Bronchial epithelial cell (primary cell): ENCODE measurements around the gene SCCPDH. TPM values are rescaled to one million over a fixed set of nuclear protein-coding genes. Genes with fewer than 3 reads are reported as not detected.
"Not testable (repeated sequence)": the region's sequence is repeated elsewhere in the genome, so short reads cannot be mapped to it uniquely, and the experiment has no call there.

Experiments used
- DNase-seq: peaks from one replicate; pipeline ENCODE4 v3.0.0-alpha.2; 2010; ENCODE audit warnings: low read depth
- FAIRE-seq: peaks from 2 replicates; lab custom pipeline; 2011; peaks lifted over from hg19 to GRCh38; lab: Jason Lieb, UNC
- H3K27me3 ChIP-seq: 2 replicates; pipeline ENCODE4 v1.5.1; 2011; ENCODE audit warnings: low read length; ENCODE audit not compliant: control insufficient read depth, insufficient read depth
- H3K36me3 ChIP-seq: 2 replicates; pipeline ENCODE4 v1.5.1; 2011; ENCODE audit warnings: low read length; ENCODE audit not compliant: control insufficient read depth, insufficient read depth
- H3K4me3 ChIP-seq: 2 replicates; pipeline ENCODE4 v1.5.1; 2011; ENCODE audit warnings: mild to moderate bottlenecking, low read depth, low read length, control low read depth
- CTCF ChIP-seq: IDR thresholded peaks from 2 replicates; pipeline ENCODE4 v1.5.1; 2011; ENCODE audit warnings: mild to moderate bottlenecking, moderate library complexity, low read length, control low read depth, inconsistent platforms; ENCODE audit not compliant: insufficient read depth, severe bottlenecking
- total RNA-seq: library from RNA; depleted of rRNA; stranded (reverse); fragments of >200 nt; gene quantifications from 2 replicates; pipeline ENCODE4 v1.2.1, GENCODE V29; 2014

SCCPDH gene
- total RNA-seq, 1 donor from 2014 or later: 3.7 TPM

GRCh38 chr1:246711548-246712003, 12.6 kb upstream of the SCCPDH start:
- TF ChIP-seq CTCF: no peak
- Histone ChIP-seq H3K27me3 (no peaks in the 10 kb centered on the region), H3K36me3 (no peaks in the 10 kb centered on the region), H3K4me3 (no peak overlapping the region)
- FAIRE-seq: no peak
- no peak for DNase-seq

GRCh38 chr1:246712428-246712827, 11.8 kb upstream of the SCCPDH start:
- H3K36me3 ChIP-seq, DNase-seq, H3K27me3 ChIP-seq, FAIRE-seq, H3K4me3 ChIP-seq: not testable (repeated sequence)

- not testable (repeated sequence) for DNase-seq, H3K4me3 ChIP-seq, H3K27me3 ChIP-seq, H3K36me3 ChIP-seq, FAIRE-seq
Observed at GRCh38 chr1:246719361-246719760, 4.8 kb upstream of the SCCPDH start.

- not testable (repeated sequence) for H3K4me3 ChIP-seq, FAIRE-seq, DNase-seq, H3K27me3 ChIP-seq, H3K36me3 ChIP-seq
Observed at GRCh38 chr1:246720814-246721213, 3.4 kb upstream of the SCCPDH start.

GRCh38 chr1:246722720-246723119, 1.5 kb upstream of the SCCPDH start:
- FAIRE-seq (no peak), DNase-seq (no peak)

GRCh38 chr1:246724731-246725095, 504 bp downstream of the SCCPDH start:
- H3K27me3 ChIP-seq: no peaks in the 10 kb centered on the region
- no peak for TF ChIP-seq CTCF
- H3K4me3 ChIP-seq: peak overlapping the region; percentile 74
- FAIRE-seq: no peak
- peak; percentile 18 for DNase-seq
- peaks cover 1% of the 10 kb centered on the region for H3K36me3 ChIP-seq

More at GRCh38 chr1:246722720-246723119, 1.5 kb upstream of the SCCPDH start:
- no peak for TF ChIP-seq CTCF
- no peaks in the 10 kb centered on the region for H3K27me3 ChIP-seq
- no peak overlapping the region for H3K4me3 ChIP-seq
- H3K36me3 ChIP-seq: peaks cover 1% of the 10 kb centered on the region

- Histone ChIP-seq H3K4me3 (no peak overlapping the region), H3K27me3 (no peaks in the 10 kb centered on the region), H3K36me3 (peaks cover 1% of the 10 kb centered on the region)
- DNase-seq: no peak
- FAIRE-seq: no peak
- no peak for TF ChIP-seq CTCF
Observed at GRCh38 chr1:246725191-246725590, 982 bp downstream of the SCCPDH start.
